ENCODE data around the gene CHMP1A.
A peak's percentile ranks its signal among the peaks of the same experiment; 100 is the strongest.

Gene CHMP1A

GRCh38 chr16:89618109-89618998 is 39.2 kb downstream of the CHMP1A start:
- TF ChIP-seq ZNF274 (IDR thresholded peaks at IDR 0.05; ENCODE audit: low read depth, low read length) (no peak), SUZ12 (IDR thresholded peaks at IDR 0.05; ENCODE audit: extremely low read depth, insufficient read depth, insufficient read length) (no peak), YY1 (IDR thresholded peaks at IDR 0.05; ENCODE audit: insufficient read depth, insufficient read length) (no peak)
- no peak overlapping the region for H3K9ac ChIP-seq (ENCODE audit: insufficient read length, low read depth)

GRCh38 chr16:89617036-89617435 is 40.5 kb downstream of the CHMP1A start:
- DNase-seq (ENCODE audit: low read depth, low spot score): no peak
- H3K27me3 ChIP-seq (ENCODE audit: insufficient read depth, insufficient read length): no peaks in the 10 kb centered on the region
- H3K9me3 ChIP-seq (ENCODE audit: insufficient read depth, low read length): no peaks in the 10 kb centered on the region
- no peak for TF ChIP-seq ZNF274 (IDR thresholded peaks at IDR 0.05; ENCODE audit: low read depth, low read length)
- no peak for TF ChIP-seq YY1 (IDR thresholded peaks at IDR 0.05; ENCODE audit: insufficient read depth, insufficient read length)
- TF ChIP-seq SUZ12 (IDR thresholded peaks at IDR 0.05; ENCODE audit: extremely low read depth, insufficient read depth, insufficient read length): no peak
- no peak overlapping the region for H3K9ac ChIP-seq (ENCODE audit: insufficient read length, low read depth)
- peaks cover 29% of the 10 kb centered on the region for H3K4me1 ChIP-seq (ENCODE audit: insufficient read depth, insufficient read length)
- no peak overlapping the region for H3K4me3 ChIP-seq (ENCODE audit: insufficient read length, low read depth)
- H3K36me3 ChIP-seq (ENCODE audit: insufficient read depth, insufficient read length, low read length): no peaks in the 10 kb centered on the region

More at GRCh38 chr16:89618109-89618998, 39.2 kb downstream of the CHMP1A start:
- Histone ChIP-seq H3K36me3 (ENCODE audit: insufficient read depth, insufficient read length, low read length) (no peaks in the 10 kb centered on the region), H3K4me1 (ENCODE audit: insufficient read depth, insufficient read length) (peaks cover 35% of the 10 kb centered on the region), H3K9me3 (ENCODE audit: insufficient read depth, low read length) (no peaks in the 10 kb centered on the region), H3K27me3 (ENCODE audit: insufficient read depth, insufficient read length) (no peaks in the 10 kb centered on the region), H3K4me3 (ENCODE audit: insufficient read length, low read depth) (no peak overlapping the region)
- no peak for DNase-seq (ENCODE audit: low read depth, low spot score)

- no peaks in the 10 kb centered on the region for H3K36me3 ChIP-seq (ENCODE audit: insufficient read depth, insufficient read length, low read length)
- DNase-seq (ENCODE audit: low read depth, low spot score): no peak
- H3K9ac ChIP-seq (ENCODE audit: insufficient read length, low read depth): peak overlapping the region; percentile 42
- H3K9me3 ChIP-seq (ENCODE audit: insufficient read depth, low read length): no peaks in the 10 kb centered on the region
- peaks cover 25% of the 10 kb centered on the region for H3K4me1 ChIP-seq (ENCODE audit: insufficient read depth, insufficient read length)
- no peak overlapping the region for H3K4me3 ChIP-seq (ENCODE audit: insufficient read length, low read depth)
- no peaks in the 10 kb centered on the region for H3K27me3 ChIP-seq (ENCODE audit: insufficient read depth, insufficient read length)
- TF ChIP-seq ZNF274 (IDR thresholded peaks at IDR 0.05; ENCODE audit: low read depth, low read length) (no peak), SUZ12 (IDR thresholded peaks at IDR 0.05; ENCODE audit: extremely low read depth, insufficient read depth, insufficient read length) (no peak), YY1 (IDR thresholded peaks at IDR 0.05; ENCODE audit: insufficient read depth, insufficient read length) (no peak)
Measured at GRCh38 chr16:89616623-89617022, 40.9 kb downstream of the CHMP1A start.

- Histone ChIP-seq H3K9ac (ENCODE audit: insufficient read length, low read depth) (peak overlapping the region; percentile 42), H3K27me3 (ENCODE audit: insufficient read depth, insufficient read length) (no peaks in the 10 kb centered on the region), H3K9me3 (ENCODE audit: insufficient read depth, low read length) (no peaks in the 10 kb centered on the region), H3K4me3 (ENCODE audit: insufficient read length, low read depth) (no peak overlapping the region), H3K4me1 (ENCODE audit: insufficient read depth, insufficient read length) (peaks cover 21% of the 10 kb centered on the region), H3K36me3 (ENCODE audit: insufficient read depth, insufficient read length, low read length) (no peaks in the 10 kb centered on the region)
- DNase-seq (ENCODE audit: low read depth, low spot score): no peak
- TF ChIP-seq YY1 (IDR thresholded peaks at IDR 0.05; ENCODE audit: insufficient read depth, insufficient read length) (no peak), SUZ12 (IDR thresholded peaks at IDR 0.05; ENCODE audit: extremely low read depth, insufficient read depth, insufficient read length) (no peak), ZNF274 (IDR thresholded peaks at IDR 0.05; ENCODE audit: low read depth, low read length) (no peak)
Measured at GRCh38 chr16:89615596-89616090, 41.9 kb downstream of the CHMP1A start.

- DNase-seq (ENCODE audit: low read depth, low spot score): no peak
- Histone ChIP-seq H3K4me3 (ENCODE audit: insufficient read length, low read depth) (no peak overlapping the region), H3K4me1 (ENCODE audit: insufficient read depth, insufficient read length) (peaks cover 16% of the 10 kb centered on the region), H3K36me3 (ENCODE audit: insufficient read depth, insufficient read length, low read length) (no peaks in the 10 kb centered on the region), H3K9me3 (ENCODE audit: insufficient read depth, low read length) (no peaks in the 10 kb centered on the region), H3K9ac (ENCODE audit: insufficient read length, low read depth) (no peak overlapping the region), H3K27me3 (ENCODE audit: insufficient read depth, insufficient read length) (no peaks in the 10 kb centered on the region)
- TF ChIP-seq ZNF274 (IDR thresholded peaks at IDR 0.05; ENCODE audit: low read depth, low read length) (no peak), YY1 (IDR thresholded peaks at IDR 0.05; ENCODE audit: insufficient read depth, insufficient read length) (no peak), SUZ12 (IDR thresholded peaks at IDR 0.05; ENCODE audit: extremely low read depth, insufficient read depth, insufficient read length) (no peak)
Measured at GRCh38 chr16:89615176-89615575, 42.3 kb downstream of the CHMP1A start.

- no peak overlapping the region for H3K9ac ChIP-seq (ENCODE audit: insufficient read length, low read depth)
- TF ChIP-seq SUZ12 (IDR thresholded peaks at IDR 0.05; ENCODE audit: extremely low read depth, insufficient read depth, insufficient read length): no peak
- no peak for TF ChIP-seq ZNF274 (IDR thresholded peaks at IDR 0.05; ENCODE audit: low read depth, low read length)
- H3K27me3 ChIP-seq (ENCODE audit: insufficient read depth, insufficient read length): no peaks in the 10 kb centered on the region
- peaks cover 13% of the 10 kb centered on the region for H3K4me1 ChIP-seq (ENCODE audit: insufficient read depth, insufficient read length)
- no peaks in the 10 kb centered on the region for H3K9me3 ChIP-seq (ENCODE audit: insufficient read depth, low read length)
- DNase-seq (ENCODE audit: low read depth, low spot score): no peak
- H3K36me3 ChIP-seq (ENCODE audit: insufficient read depth, insufficient read length, low read length): no peaks in the 10 kb centered on the region
- no peak overlapping the region for H3K4me3 ChIP-seq (ENCODE audit: insufficient read length, low read depth)
Measured at GRCh38 chr16:89613954-89614459, 43.5 kb downstream of the CHMP1A start.

- DNase-seq (ENCODE audit: low read depth, low spot score): no peak
- no peak for TF ChIP-seq ZNF274 (IDR thresholded peaks at IDR 0.05; ENCODE audit: low read depth, low read length)
- TF ChIP-seq YY1 (IDR thresholded peaks at IDR 0.05; ENCODE audit: insufficient read depth, insufficient read length): no peak
- TF ChIP-seq SUZ12 (IDR thresholded peaks at IDR 0.05; ENCODE audit: extremely low read depth, insufficient read depth, insufficient read length): no peak
- Histone ChIP-seq H3K27me3 (ENCODE audit: insufficient read depth, insufficient read length) (no peaks in the 10 kb centered on the region), H3K9ac (ENCODE audit: insufficient read length, low read depth) (no peak within 1 kb of the TSS), H3K4me1 (ENCODE audit: insufficient read depth, insufficient read length) (peaks cover 13% of the 10 kb centered on the region), H3K4me3 (ENCODE audit: insufficient read length, low read depth) (no peak within 1 kb of the TSS), H3K36me3 (ENCODE audit: insufficient read depth, insufficient read length, low read length) (no peaks in the 10 kb centered on the region), H3K9me3 (ENCODE audit: insufficient read depth, low read length) (no peaks in the 10 kb centered on the region)
Measured at GRCh38 chr16:89613231-89613953, 44.1 kb downstream of the CHMP1A start, which contains the start of gene DPEP1. DPEP1 (plus strand) TSS chr16:89613642; CDS start chr16:89630411, 16,769 bp downstream.
